K562 (cell line): ENCODE results near the gene ANKRD65. TPM values are rescaled to one million over a fixed set of nuclear protein-coding genes. Genes with fewer than 3 reads are reported as not detected.
A peak's percentile ranks its signal among the peaks of the same experiment; 100 is the strongest.

Experiments
- BHLHE40 ChIP-seq: IDR thresholded peaks from 2 replicates; pipeline ENCODE4 v1.6.1; 2011; ENCODE audit warnings: low read length, improper control_type of control experiment
- CBX1 ChIP-seq: sonication (generic); IDR thresholded peaks from 2 replicates; pipeline ENCODE4 v1.6.1; 2016; ENCODE audit warnings: antibody characterized with exemption, low read depth, mild to moderate bottlenecking
- CHCHD3 ChIP-seq: fragments of 250-450 bp; sonication (Bioruptor Pico); IDR thresholded peaks from 2 replicates; pipeline ENCODE4 v2.1.2; 2022; ENCODE audit warnings: mild to moderate bottlenecking
- ELF4 ChIP-seq: fragments of 450-650 bp; formaldehyde crosslinking; IDR thresholded peaks from 2 replicates; pipeline ENCODE4 v1.4.0; 2022; ENCODE audit warnings: missing genetic modification characterization
- EWSR1 ChIP-seq: fragments of 450-650 bp; IDR thresholded peaks from 2 replicates; pipeline ENCODE4 v1.6.1; 2018; ENCODE audit warnings: borderline replicate concordance, mild to moderate bottlenecking, low read depth, moderate library complexity; ENCODE audit not compliant: partially characterized antibody
- FOXA3 ChIP-seq, 2 experiments: fragments of 450-650 bp in 1 of 2; sonication (generic) in 1 of 2; formaldehyde crosslinking; IDR thresholded peaks in 1 of 2; conservative IDR thresholded peaks in 1 of 2; 2 replicates each; pipeline versions ENCODE4 v1.4.0 to v1.8.0; 2020 to 2022; ENCODE audit warnings: mild to moderate bottlenecking in 2 of 2, missing genetic modification reagents in 1 of 2
- LEF1 ChIP-seq: fragments of 450-650 bp; IDR thresholded peaks from 2 replicates; pipeline ENCODE4 v1.6.1; 2016; ENCODE audit warnings: mild to moderate bottlenecking
- TRIM28 ChIP-seq: fragments of 450-650 bp; IDR thresholded peaks from 2 replicates; pipeline ENCODE4 v1.6.1; 2017
- YY1 ChIP-seq, 3 experiments: IDR thresholded peaks; 2 replicates each; pipeline ENCODE4 v1.6.1; 2011; ENCODE audit warnings: low read length in 2 of 3, mild to moderate bottlenecking in 2 of 3, moderate library complexity in 2 of 3, borderline replicate concordance in 1 of 3, control low read depth in 1 of 3, low read depth in 1 of 3; ENCODE audit not compliant: insufficient read depth in 3 of 3, insufficient replicate concordance in 2 of 3, control insufficient read depth in 1 of 3, insufficient read length in 1 of 3; ENCODE audit errors: extremely low read depth in 1 of 3
- ZBTB7A ChIP-seq: IDR thresholded peaks from 2 replicates; pipeline ENCODE4 v1.6.1; 2011; ENCODE audit warnings: low read depth, mild to moderate bottlenecking, low read length, moderate library complexity, borderline replicate concordance; ENCODE audit not compliant: control insufficient read depth
- ZBTB8A ChIP-seq: fragments of 450-650 bp; IDR thresholded peaks from 2 replicates; pipeline ENCODE4 v1.6.1; 2018; ENCODE audit warnings: mild to moderate bottlenecking, moderate library complexity; ENCODE audit not compliant: partially characterized antibody
- ZFP1 ChIP-seq: fragments of 450-650 bp; formaldehyde crosslinking; IDR thresholded peaks from 2 replicates; pipeline ENCODE4 v1.4.0; 2020; ENCODE audit warnings: mild to moderate bottlenecking, mixed read lengths
- ZNF197 ChIP-seq: fragments of 200-800 bp; sonication (Bioruptor generic); IDR thresholded peaks from 2 replicates; pipeline ENCODE4 v1.6.1; 2016; ENCODE audit warnings: low read depth, missing genetic modification characterization, missing compliant biosample characterization
- ZNF232 ChIP-seq: sonication (generic); formaldehyde crosslinking; IDR thresholded peaks from 2 replicates; pipeline ENCODE4 v1.8.0; 2022; ENCODE audit warnings: mild to moderate bottlenecking, missing genetic modification reagents
- ZNF311 ChIP-seq: fragments of 250-450 bp; sonication (Bioruptor Pico); IDR thresholded peaks from 2 replicates; pipeline ENCODE4 v1.4.0; 2020; ENCODE audit warnings: mild to moderate bottlenecking, moderate library complexity
- polyA plus RNA-seq, 8 experiments: library from polyadenylated mRNA; depleted of rRNA in 4 of 8; stranded (reverse) in 5 of 8; unstranded in 3 of 8; fragments of >200 nt; fragmentation: Nextera tagmentation in 2 of 8; fragmentation: Illumina TruSeq in 1 of 8; extraction: Ambion mirVana in 2 of 8; extraction: Trizol in 1 of 8; gene quantifications; 2 replicates each; pipeline versions ENCODE4 v1.2.1 to v1.2.3, GENCODE V29; 2011 to 2014; ENCODE audit warnings: inconsistent platforms in 1 of 8, missing spikeins in 1 of 8
- total RNA-seq, 7 experiments: library from RNA; depleted of rRNA in 6 of 7; stranded (reverse); fragments of >200 nt in 6 of 7; fragmentation: Illumina TruSeq in 2 of 7; extraction: Trizol in 2 of 7; gene quantifications; 2 replicates each; pipeline versions ENCODE4 v1.2.1 to v1.2.3, GENCODE V29; 2011 to 2021; ENCODE audit warnings: low replicate concordance in 1 of 7
- TF ChIP-seq, protein P1 (sequence below): sonication (generic); formaldehyde crosslinking; IDR thresholded peaks from 2 replicates; pipeline ENCODE4 v1.8.0; 2022; ENCODE audit warnings: mild to moderate bottlenecking, low read depth, missing genetic modification reagents
- TF ChIP-seq, protein P2 (sequence below): sonication (generic); formaldehyde crosslinking; IDR thresholded peaks from 2 replicates; pipeline ENCODE4 v1.5.0; 2020; ENCODE audit warnings: missing genetic modification reagents
- TF ChIP-seq, protein P3 (sequence below), 2 experiments: fragments of 450-650 bp in 1 of 2; IDR thresholded peaks; 2 replicates each; pipeline ENCODE4 v1.6.1; 2011 to 2017; ENCODE audit warnings: low read depth in 2 of 2, antibody characterized with exemption in 1 of 2, borderline replicate concordance in 1 of 2, low read length in 1 of 2, mild to moderate bottlenecking in 1 of 2, mixed read lengths in 1 of 2; ENCODE audit not compliant: control insufficient read depth in 1 of 2
- TF ChIP-seq, protein P4 (sequence below): fragments of 250-450 bp; sonication (Bioruptor Pico); IDR thresholded peaks from 2 replicates; pipeline ENCODE4 v1.9.0; 2021; ENCODE audit warnings: mild to moderate bottlenecking, inconsistent platforms

The ANKRD65 gene
- total and polyA plus RNA-seq, 9 of the 15 experiments (the other 6 are each of a cell fraction or from before 2014, with no cell fraction given) = not detected

DNA sequence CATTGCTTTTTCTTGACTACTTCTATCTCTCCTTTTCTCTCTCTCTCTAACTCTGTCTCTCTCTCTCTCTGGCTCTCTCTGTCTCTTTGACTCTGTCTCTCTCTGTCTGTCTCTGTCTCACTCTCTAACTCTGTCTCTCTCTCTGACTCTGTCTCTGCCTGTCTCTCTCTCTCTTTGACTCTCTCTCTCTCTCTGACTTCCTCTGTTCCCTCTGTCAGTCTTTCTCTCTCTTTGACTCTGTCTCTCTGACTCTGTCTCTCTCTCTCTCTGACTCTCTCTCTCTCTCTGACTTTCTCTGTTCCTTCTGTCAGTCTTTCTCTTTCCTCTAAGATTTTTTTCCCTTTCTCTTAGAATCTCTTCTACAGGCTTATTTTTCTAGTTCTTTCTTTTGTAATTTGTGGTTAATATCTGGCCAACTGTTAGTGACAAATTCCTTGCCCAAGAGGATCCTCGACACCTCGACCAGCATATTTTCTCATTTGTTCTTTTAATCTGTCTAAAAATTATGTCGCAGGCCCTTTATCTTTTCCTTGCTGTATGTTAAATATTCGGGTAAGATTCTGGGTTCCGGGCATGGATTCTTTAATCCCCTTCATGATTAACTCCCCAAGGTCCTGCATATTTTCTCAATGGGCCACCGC is 28.1 kb upstream of the ANKRD65 start, which contains the start of gene ATAD3C (continued):
- TF ChIP-seq ZNF232 (CRISPR knock-in tag) = no peak
- TF ChIP-seq ZNF311 (CRISPR knock-in tag) = no peak
- TF ChIP-seq LEF1 = no peak
- TF ChIP-seq, protein P1, sequence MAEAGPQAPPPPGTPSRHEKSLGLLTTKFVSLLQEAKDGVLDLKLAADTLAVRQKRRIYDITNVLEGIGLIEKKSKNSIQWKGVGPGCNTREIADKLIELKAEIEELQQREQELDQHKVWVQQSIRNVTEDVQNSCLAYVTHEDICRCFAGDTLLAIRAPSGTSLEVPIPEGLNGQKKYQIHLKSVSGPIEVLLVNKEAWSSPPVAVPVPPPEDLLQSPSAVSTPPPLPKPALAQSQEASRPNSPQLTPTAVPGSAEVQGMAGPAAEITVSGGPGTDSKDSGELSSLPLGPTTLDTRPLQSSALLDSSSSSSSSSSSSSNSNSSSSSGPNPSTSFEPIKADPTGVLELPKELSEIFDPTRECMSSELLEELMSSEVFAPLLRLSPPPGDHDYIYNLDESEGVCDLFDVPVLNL (CRISPR knock-in tag) = no peak
- no peak for TF ChIP-seq CBX1
- no peak for TF ChIP-seq FOXA3 (CRISPR knock-in tag; conservative IDR thresholded peaks at IDR 0.05 in 1 of 2, IDR thresholded peaks at IDR 0.05 in 1 of 2)
- TF ChIP-seq ZBTB7A = no peak
- TF ChIP-seq, protein P2, sequence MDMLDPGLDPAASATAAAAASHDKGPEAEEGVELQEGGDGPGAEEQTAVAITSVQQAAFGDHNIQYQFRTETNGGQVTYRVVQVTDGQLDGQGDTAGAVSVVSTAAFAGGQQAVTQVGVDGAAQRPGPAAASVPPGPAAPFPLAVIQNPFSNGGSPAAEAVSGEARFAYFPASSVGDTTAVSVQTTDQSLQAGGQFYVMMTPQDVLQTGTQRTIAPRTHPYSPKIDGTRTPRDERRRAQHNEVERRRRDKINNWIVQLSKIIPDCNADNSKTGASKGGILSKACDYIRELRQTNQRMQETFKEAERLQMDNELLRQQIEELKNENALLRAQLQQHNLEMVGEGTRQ = no peak
- no peak for TF ChIP-seq BHLHE40
- TF ChIP-seq ZNF197 (CRISPR knock-in tag) = no peak
- TF ChIP-seq EWSR1 = no peak
- TF ChIP-seq ELF4 = peak; percentile 50; the same call in 1 of the 2 replicates
- TF ChIP-seq, protein P3, sequence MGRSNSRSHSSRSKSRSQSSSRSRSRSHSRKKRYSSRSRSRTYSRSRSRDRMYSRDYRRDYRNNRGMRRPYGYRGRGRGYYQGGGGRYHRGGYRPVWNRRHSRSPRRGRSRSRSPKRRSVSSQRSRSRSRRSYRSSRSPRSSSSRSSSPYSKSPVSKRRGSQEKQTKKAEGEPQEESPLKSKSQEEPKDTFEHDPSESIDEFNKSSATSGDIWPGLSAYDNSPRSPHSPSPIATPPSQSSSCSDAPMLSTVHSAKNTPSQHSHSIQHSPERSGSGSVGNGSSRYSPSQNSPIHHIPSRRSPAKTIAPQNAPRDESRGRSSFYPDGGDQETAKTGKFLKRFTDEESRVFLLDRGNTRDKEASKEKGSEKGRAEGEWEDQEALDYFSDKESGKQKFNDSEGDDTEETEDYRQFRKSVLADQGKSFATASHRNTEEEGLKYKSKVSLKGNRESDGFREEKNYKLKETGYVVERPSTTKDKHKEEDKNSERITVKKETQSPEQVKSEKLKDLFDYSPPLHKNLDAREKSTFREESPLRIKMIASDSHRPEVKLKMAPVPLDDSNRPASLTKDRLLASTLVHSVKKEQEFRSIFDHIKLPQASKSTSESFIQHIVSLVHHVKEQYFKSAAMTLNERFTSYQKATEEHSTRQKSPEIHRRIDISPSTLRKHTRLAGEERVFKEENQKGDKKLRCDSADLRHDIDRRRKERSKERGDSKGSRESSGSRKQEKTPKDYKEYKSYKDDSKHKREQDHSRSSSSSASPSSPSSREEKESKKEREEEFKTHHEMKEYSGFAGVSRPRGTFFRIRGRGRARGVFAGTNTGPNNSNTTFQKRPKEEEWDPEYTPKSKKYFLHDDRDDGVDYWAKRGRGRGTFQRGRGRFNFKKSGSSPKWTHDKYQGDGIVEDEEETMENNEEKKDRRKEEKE (IDR thresholded peaks at IDR 0.05; ENCODE audit: borderline replicate concordance in 1 of 2, control insufficient read depth in 1 of 2, low read depth in 2 of 2, low read length in 1 of 2) = no peak
- TF ChIP-seq YY1 (IDR thresholded peaks at IDR 0.05; ENCODE audit: borderline replicate concordance in 1 of 3, control insufficient read depth in 1 of 3, extremely low read depth in 1 of 3, insufficient read depth in 3 of 3, insufficient read length in 1 of 3, insufficient replicate concordance in 2 of 3, low read depth in 1 of 3, low read length in 2 of 3) = no peak
- TF ChIP-seq, protein P4, sequence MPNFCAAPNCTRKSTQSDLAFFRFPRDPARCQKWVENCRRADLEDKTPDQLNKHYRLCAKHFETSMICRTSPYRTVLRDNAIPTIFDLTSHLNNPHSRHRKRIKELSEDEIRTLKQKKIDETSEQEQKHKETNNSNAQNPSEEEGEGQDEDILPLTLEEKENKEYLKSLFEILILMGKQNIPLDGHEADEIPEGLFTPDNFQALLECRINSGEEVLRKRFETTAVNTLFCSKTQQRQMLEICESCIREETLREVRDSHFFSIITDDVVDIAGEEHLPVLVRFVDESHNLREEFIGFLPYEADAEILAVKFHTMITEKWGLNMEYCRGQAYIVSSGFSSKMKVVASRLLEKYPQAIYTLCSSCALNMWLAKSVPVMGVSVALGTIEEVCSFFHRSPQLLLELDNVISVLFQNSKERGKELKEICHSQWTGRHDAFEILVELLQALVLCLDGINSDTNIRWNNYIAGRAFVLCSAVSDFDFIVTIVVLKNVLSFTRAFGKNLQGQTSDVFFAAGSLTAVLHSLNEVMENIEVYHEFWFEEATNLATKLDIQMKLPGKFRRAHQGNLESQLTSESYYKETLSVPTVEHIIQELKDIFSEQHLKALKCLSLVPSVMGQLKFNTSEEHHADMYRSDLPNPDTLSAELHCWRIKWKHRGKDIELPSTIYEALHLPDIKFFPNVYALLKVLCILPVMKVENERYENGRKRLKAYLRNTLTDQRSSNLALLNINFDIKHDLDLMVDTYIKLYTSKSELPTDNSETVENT = no peak
- no peak for TF ChIP-seq ZFP1
- TF ChIP-seq TRIM28 = no peak
- no peak for TF ChIP-seq ZBTB8A
- no peak for TF ChIP-seq CHCHD3 (CRISPR knock-in tag)
